HG03103 (cell line): ENCODE results near the gene SHC4.
"Not testable (repeated sequence)": the region's sequence is repeated elsewhere in the genome, so short reads cannot be mapped to it uniquely, and the experiment has no call there.

Experiments used
- ATAC-seq: cut with Tn5 transposase; IDR thresholded peaks from one replicate; pipeline ENCODE4 v1.9.1; 2021; ENCODE audit warnings: low read depth; ENCODE audit not compliant: unreplicated experiment

SHC4 gene

GRCh38 chr15:48928877-48929538 is 34.7 kb downstream of the SHC4 start:
- ATAC-seq = no peak

- ATAC-seq = no peak
Observed at GRCh38 chr15:48925714-48926223, 38.0 kb downstream of the SHC4 start.

GRCh38 chr15:48924528-48925393 is 39.0 kb downstream of the SHC4 start:
- no peak for ATAC-seq

GRCh38 chr15:48922046-48922445 is 41.7 kb downstream of the SHC4 start:
- ATAC-seq = no peak

GRCh38 chr15:48916721-48917120 is 47.0 kb downstream of the SHC4 start:
- ATAC-seq = no peak

GRCh38 chr15:48915861-48916260 is 47.9 kb downstream of the SHC4 start:
- ATAC-seq = no peak

- ATAC-seq = no peak
Observed at GRCh38 chr15:48914717-48915116, 49.0 kb downstream of the SHC4 start.

- ATAC-seq = no peak
Observed at GRCh38 chr15:48913141-48913540, 50.6 kb downstream of the SHC4 start.

- not testable (repeated sequence) for ATAC-seq
Observed at GRCh38 chr15:48910554-48910953, 53.2 kb downstream of the SHC4 start.

- not testable (repeated sequence) for ATAC-seq
Observed at GRCh38 chr15:48909313-48909712, 54.4 kb downstream of the SHC4 start.

GRCh38 chr15:48905847-48906246 is 57.9 kb downstream of the SHC4 start:
- no peak for ATAC-seq

- no peak for ATAC-seq
Observed at GRCh38 chr15:48905216-48905615, 58.5 kb downstream of the SHC4 start.

GRCh38 chr15:48904758-48905157 is 59.0 kb downstream of the SHC4 start:
- ATAC-seq = no peak

- ATAC-seq = no peak
Observed at GRCh38 chr15:48899793-48900192, 63.9 kb downstream of the SHC4 start.

GRCh38 chr15:48898446-48898845 is 65.3 kb downstream of the SHC4 start:
- ATAC-seq = no peak

- no peak for ATAC-seq
Observed at GRCh38 chr15:48898032-48898431, 65.7 kb downstream of the SHC4 start.

GRCh38 chr15:48896869-48897814 is 66.6 kb downstream of the SHC4 start:
- no peak for ATAC-seq

GRCh38 chr15:48893311-48893710 is 70.4 kb downstream of the SHC4 start:
- no peak for ATAC-seq

GRCh38 chr15:48891232-48891765 is 72.4 kb downstream of the SHC4 start:
- no peak for ATAC-seq

- ATAC-seq = no peak
Observed at GRCh38 chr15:48890375-48890972, 73.2 kb downstream of the SHC4 start.
